ENCODE results near the gene ECHDC1.

ECHDC1 gene

DNA sequence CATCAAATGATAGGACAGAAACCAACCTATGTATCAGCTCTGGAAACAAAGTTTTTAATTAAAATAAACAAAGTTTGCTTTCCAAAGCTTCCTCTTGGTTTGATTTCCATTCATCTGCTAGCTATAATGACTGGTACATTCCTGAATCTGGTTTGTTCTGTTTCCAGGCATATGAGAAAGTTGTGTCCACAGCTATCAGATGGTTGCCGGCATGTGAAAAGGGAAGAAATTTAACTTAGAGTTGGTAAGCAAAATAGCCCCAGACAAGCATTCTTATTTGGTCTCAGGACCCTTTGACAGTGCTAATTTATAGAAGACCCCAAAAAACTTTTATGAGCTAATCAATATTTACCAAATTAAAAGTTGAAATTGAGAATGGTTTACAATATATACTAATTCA is 80.5 kb downstream of the ECHDC1 start:
- H3K4me3 ChIP-seq = no peak overlapping the region
- no peaks in the 10 kb centered on the region for H3K9me3 ChIP-seq
- peaks cover 5% of the 10 kb centered on the region for H3K4me1 ChIP-seq
- H3K36me3 ChIP-seq (replicated peaks) = no peaks in the 10 kb centered on the region
- no peak for DNase-seq (ENCODE audit: low spot score in 2 of 2)
- peaks cover 7% of the 10 kb centered on the region; the same call in 1 of the 2 replicates for H3K27me3 ChIP-seq (ENCODE audit: low read depth)
- in situ Hi-C loops (cut with MboI; ENCODE audit: low sequenced_read_pairs) = no loop called here

DNA sequence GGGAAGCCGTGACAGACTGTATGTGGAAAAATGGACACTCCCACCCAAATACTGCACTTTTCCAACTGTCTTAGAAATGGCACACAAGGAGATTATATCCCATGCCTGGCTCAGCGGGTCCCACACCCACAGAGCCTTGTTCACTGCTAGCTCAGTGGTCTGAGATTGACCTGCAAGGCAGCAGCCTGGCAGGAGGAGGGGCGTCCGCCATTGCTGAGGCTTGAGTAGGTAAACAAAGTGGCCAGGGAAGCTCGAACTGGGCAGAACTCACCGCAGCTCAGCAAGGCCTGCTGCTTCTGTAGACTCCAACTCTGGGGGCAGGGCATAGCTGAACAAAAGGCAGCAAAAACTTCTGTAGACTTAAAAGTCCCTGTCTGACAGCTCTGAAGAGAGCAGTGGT is 88.1 kb downstream of the ECHDC1 start:
- no peak for DNase-seq (ENCODE audit: low spot score in 2 of 2)
- H3K36me3 ChIP-seq (replicated peaks) = no peaks in the 10 kb centered on the region
- no peaks in the 10 kb centered on the region for H3K4me1 ChIP-seq
- in situ Hi-C loops (cut with MboI; ENCODE audit: low sequenced_read_pairs) = no loop called here
- no peak overlapping the region for H3K4me3 ChIP-seq
- no peaks in the 10 kb centered on the region for H3K9me3 ChIP-seq
- H3K27me3 ChIP-seq (ENCODE audit: low read depth) = 0 out of 2 replicates have a peak, but pooled peaks cover 2% of the 10 kb centered on the region

DNA sequence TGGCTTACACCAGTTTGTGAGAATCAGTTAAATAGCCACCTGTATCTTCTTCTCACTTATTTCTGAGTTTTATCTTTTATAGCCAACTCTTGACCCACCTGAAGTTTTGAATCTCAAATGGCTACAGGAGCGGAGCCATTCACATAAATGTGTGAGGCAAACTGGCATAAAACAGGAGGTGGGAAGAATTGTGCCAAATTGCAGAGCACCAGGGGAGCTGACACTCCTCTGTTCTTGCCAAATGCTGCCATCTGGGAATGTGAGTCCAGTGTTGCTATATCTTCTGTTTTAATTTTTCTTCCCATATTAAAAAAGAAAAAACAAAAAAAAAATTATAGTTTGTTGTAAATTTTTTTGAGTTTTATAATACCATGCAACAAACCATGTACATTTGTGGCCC is 93.8 kb downstream of the ECHDC1 start:
- Histone ChIP-seq H3K9me3 (no peaks in the 10 kb centered on the region), H3K4me3 (no peak overlapping the region), H3K36me3 (replicated peaks) (no peaks in the 10 kb centered on the region), H3K4me1 (no peaks in the 10 kb centered on the region), H3K27me3 (ENCODE audit: low read depth) (no peaks in the 10 kb centered on the region)
- no peak for DNase-seq (ENCODE audit: low spot score in 2 of 2)
- in situ Hi-C loops (cut with MboI; ENCODE audit: low sequenced_read_pairs) = no loop called here

DNA sequence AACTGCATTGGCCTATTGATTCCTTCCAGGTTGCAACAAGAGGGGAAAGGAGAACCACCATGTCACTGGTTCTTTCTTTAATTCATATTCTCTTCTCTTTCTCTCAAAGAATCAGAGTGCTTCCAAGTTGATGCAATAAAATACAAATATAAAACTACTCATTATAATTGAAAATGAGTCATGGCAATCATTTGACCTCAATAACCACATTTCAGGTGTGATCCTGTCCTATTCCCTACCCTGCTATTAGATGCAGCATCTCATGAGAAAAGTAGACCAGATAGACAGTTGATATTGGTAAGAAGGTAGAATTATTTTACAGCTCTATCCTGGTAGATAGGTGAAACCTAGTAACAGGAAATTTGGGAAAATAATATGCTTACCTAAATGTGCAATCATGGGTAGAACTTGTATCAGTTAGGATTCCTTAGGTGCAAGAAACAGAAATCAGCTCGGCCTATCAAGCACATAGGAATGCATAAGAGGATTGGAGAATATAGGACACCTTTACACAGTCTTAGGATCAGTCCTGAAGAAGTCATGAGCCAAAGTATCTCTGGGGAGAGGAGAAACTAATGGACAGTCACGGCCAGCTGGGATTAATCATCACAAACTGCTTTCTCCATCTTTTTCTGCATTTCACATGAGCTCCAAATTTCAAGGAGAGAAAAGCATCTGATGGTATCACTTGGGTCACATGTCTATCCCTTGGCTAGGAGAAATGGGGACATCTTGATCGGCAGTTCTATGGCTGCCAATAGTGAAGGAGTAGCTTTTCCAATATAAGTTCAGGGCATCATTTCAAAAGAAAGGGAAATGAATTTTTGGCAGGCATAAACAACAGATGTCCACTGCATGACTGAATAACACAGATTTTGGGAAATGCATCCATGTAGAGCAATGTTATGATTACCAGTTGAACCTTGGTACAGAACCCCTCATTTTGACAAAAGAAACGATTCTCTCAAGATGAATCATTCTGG is 96.0 kb downstream of the ECHDC1 start:
- Histone ChIP-seq H3K4me3 (no peak overlapping the region), H3K27me3 (ENCODE audit: low read depth) (no peaks in the 10 kb centered on the region), H3K36me3 (replicated peaks) (no peaks in the 10 kb centered on the region), H3K9me3 (no peaks in the 10 kb centered on the region), H3K4me1 (no peaks in the 10 kb centered on the region)
- no peak for DNase-seq (ENCODE audit: low spot score in 2 of 2)
- in situ Hi-C loops (cut with MboI; ENCODE audit: low sequenced_read_pairs) = no loop called here

DNA sequence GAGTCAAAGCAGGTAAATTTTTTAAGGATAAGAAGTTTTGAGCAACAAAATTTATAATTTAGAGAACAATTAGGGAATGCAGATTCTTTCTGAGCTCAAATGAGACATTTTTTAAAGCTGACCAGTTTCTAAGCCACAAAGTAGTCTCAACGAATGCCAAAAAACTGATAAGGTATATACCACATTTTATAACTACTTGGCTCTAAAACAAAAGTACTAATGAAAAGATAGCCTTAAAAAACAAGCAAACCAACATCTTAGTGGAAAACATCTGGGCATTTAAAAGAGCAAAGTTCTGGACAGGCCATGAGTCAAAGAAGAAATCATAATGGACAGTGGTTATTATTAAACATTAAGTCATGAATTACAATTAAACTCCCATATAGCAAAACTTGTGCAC is 99.9 kb downstream of the ECHDC1 start:
- no peak for DNase-seq (ENCODE audit: low spot score in 2 of 2)
- Histone ChIP-seq H3K36me3 (replicated peaks) (no peaks in the 10 kb centered on the region), H3K4me1 (no peaks in the 10 kb centered on the region), H3K9me3 (no peaks in the 10 kb centered on the region), H3K27me3 (ENCODE audit: low read depth) (no peaks in the 10 kb centered on the region), H3K4me3 (no peak overlapping the region)
- in situ Hi-C loops (cut with MboI; ENCODE audit: low sequenced_read_pairs) = no loop called here
